Measurements from ENCODE around the gene NAMPT. TPM values are rescaled to one million over a fixed set of nuclear protein-coding genes. Genes with fewer than 3 reads are reported as not detected.

NAMPT gene
- total RNA-seq, 1 donor from 2014 or later = 64.4 TPM

DNA sequence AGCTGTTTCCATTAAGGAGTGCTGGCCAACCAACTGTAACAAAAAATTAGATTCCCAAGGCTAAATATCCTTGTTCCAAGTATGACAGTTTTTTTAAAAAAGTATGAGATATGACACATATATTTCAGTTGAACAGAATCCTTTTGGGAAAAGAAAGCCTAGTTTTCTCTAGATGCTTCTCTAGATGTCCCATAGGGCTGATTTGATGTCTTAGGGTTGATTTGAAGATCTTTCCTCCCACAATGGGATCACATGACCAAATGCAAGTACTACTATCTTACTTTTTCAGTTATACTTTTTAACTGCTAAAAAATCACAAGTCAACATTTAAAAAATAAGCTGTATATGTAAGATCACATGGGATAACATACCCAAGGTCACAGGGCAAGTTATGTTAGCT lies 3.7 kb downstream of the NAMPT start:
- H3K27ac Mint-ChIP-seq (ENCODE audit: unreplicated experiment) = no peak overlapping the region
- TF ChIP-seq, protein P1, sequence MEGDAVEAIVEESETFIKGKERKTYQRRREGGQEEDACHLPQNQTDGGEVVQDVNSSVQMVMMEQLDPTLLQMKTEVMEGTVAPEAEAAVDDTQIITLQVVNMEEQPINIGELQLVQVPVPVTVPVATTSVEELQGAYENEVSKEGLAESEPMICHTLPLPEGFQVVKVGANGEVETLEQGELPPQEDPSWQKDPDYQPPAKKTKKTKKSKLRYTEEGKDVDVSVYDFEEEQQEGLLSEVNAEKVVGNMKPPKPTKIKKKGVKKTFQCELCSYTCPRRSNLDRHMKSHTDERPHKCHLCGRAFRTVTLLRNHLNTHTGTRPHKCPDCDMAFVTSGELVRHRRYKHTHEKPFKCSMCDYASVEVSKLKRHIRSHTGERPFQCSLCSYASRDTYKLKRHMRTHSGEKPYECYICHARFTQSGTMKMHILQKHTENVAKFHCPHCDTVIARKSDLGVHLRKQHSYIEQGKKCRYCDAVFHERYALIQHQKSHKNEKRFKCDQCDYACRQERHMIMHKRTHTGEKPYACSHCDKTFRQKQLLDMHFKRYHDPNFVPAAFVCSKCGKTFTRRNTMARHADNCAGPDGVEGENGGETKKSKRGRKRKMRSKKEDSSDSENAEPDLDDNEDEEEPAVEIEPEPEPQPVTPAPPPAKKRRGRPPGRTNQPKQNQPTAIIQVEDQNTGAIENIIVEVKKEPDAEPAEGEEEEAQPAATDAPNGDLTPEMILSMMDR (IDR thresholded peaks at IDR 0.05) = no peak
- H3K27me3 Mint-ChIP-seq (ENCODE audit: unreplicated experiment) = no peaks in the 10 kb centered on the region
- H3K4me3 Mint-ChIP-seq (ENCODE audit: unreplicated experiment) = no peak overlapping the region
- no peak for DNase-seq (ENCODE audit: extremely low spot score, unreplicated experiment)
- no peaks in the 10 kb centered on the region for H3K9me3 Mint-ChIP-seq (ENCODE audit: unreplicated experiment)
- peaks cover 36% of the 10 kb centered on the region for H3K4me1 Mint-ChIP-seq (ENCODE audit: unreplicated experiment)
- H3K36me3 Mint-ChIP-seq (ENCODE audit: unreplicated experiment) = peaks cover 4% of the 10 kb centered on the region

DNA sequence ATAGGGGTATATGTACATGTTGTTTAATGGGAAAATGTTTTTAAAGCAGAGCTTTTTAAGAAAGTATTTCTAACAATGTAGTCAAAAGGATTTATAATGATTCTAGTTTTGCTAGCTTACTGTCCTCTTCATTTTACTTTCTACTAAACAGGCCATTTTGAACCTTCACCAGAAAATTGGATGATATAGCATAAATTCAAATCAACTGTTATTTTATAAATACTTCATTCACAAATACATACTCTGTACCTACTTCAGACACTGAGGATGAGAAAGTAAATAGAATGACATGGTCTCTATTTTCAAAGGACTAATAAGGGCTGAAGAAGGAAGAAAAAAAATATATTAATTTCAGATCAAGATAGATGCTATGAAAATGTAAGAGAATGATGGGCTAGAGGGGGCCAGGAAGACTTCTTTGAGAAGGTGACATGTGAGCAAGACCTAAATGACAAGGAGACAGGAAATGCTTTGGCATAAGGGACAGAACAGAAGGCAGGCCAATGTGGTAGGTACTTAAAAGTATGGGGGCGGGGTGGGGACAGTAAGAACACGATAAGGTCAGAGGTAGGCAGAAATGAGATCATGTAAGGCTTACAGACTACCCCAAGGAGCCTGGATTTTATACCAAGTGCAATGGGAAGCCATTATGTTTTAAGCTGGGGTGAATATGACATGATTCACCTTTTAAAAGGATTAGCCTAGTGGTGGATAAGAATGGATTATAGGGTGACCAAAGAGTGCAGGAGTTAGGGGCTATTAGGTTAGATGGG lies 5.2 kb downstream of the NAMPT start:
- Mint-ChIP-seq H3K36me3 (ENCODE audit: unreplicated experiment) (peaks cover 13% of the 10 kb centered on the region), H3K4me1 (ENCODE audit: unreplicated experiment) (peaks cover 29% of the 10 kb centered on the region), H3K4me3 (ENCODE audit: unreplicated experiment) (no peak overlapping the region), H3K27me3 (ENCODE audit: unreplicated experiment) (no peaks in the 10 kb centered on the region), H3K27ac (ENCODE audit: unreplicated experiment) (no peak overlapping the region), H3K9me3 (ENCODE audit: unreplicated experiment) (no peaks in the 10 kb centered on the region)
- TF ChIP-seq, protein P1 (IDR thresholded peaks at IDR 0.05) = no peak
- DNase-seq (ENCODE audit: extremely low spot score, unreplicated experiment) = no peak

DNA sequence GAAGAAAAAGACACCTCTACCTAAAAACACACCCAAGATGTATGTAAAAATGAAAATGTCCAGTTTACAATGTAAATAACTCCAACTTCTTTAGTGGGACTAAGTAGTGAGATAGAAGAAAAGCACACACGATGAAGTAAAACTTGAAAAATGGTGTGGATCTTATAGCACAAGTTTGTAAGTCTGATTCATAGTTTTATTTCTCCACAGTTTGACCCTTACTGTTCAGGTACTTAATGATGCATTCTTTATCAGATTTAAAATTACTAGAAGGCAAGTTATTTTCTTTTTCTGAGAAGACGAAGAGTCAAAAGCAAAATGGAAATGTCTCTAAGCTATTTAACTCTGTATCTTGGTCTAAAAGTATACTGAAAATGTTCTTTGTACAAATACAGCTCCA lies 6.1 kb downstream of the NAMPT start:
- Mint-ChIP-seq H3K27ac (ENCODE audit: unreplicated experiment) (no peak overlapping the region), H3K4me3 (ENCODE audit: unreplicated experiment) (no peak overlapping the region), H3K4me1 (ENCODE audit: unreplicated experiment) (peaks cover 26% of the 10 kb centered on the region), H3K9me3 (ENCODE audit: unreplicated experiment) (no peaks in the 10 kb centered on the region), H3K36me3 (ENCODE audit: unreplicated experiment) (peaks cover 13% of the 10 kb centered on the region), H3K27me3 (ENCODE audit: unreplicated experiment) (no peaks in the 10 kb centered on the region)
- no peak for DNase-seq (ENCODE audit: extremely low spot score, unreplicated experiment)
- TF ChIP-seq, protein P1 (IDR thresholded peaks at IDR 0.05) = no peak

DNA sequence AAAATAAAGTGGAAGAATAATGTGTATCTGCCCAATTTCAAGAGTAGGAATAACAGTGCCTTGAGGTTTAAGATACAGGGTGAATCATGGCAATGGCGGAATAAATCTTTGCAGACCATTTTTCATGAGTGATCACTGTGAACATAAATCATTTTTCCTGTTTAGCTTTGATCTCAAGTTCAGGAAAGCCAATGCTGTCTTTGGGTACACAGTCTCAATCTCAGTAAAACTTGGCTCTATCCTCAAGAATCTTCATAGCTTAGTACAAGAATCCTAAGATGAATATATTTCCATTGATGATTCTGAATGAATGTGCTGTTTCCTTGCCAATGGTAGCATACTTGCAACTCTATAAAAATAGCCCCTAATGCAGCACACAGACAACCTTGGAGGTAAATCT lies 6.8 kb downstream of the NAMPT start:
- H3K4me1 Mint-ChIP-seq (ENCODE audit: unreplicated experiment) = peaks cover 22% of the 10 kb centered on the region
- no peak overlapping the region for H3K27ac Mint-ChIP-seq (ENCODE audit: unreplicated experiment)
- peaks cover 16% of the 10 kb centered on the region for H3K36me3 Mint-ChIP-seq (ENCODE audit: unreplicated experiment)
- TF ChIP-seq, protein P1 (IDR thresholded peaks at IDR 0.05) = no peak
- H3K27me3 Mint-ChIP-seq (ENCODE audit: unreplicated experiment) = no peaks in the 10 kb centered on the region
- no peak overlapping the region for H3K4me3 Mint-ChIP-seq (ENCODE audit: unreplicated experiment)
- no peaks in the 10 kb centered on the region for H3K9me3 Mint-ChIP-seq (ENCODE audit: unreplicated experiment)
- DNase-seq (ENCODE audit: extremely low spot score, unreplicated experiment) = no peak

DNA sequence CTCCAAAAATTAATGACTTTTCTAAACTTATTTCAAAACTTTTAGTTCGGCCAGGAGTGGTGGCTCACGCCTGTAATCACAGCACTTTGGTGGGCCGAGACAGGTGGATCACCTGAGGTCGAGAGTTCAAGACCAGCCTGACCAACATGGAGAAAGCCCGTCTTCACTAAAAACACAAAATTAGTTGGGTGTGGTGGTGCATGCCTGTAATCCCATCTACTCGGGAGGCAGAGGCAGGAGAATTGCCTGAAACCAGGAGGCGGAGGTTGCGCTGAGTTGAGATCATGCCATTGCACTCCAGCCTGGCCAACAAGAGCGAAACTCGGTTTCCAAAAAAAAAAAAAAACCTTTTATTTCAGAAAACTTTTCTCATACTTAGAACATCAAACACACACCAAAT lies 8.3 kb downstream of the NAMPT start:
- no peak for DNase-seq (ENCODE audit: extremely low spot score, unreplicated experiment)
- Mint-ChIP-seq H3K4me3 (ENCODE audit: unreplicated experiment) (no peak overlapping the region), H3K4me1 (ENCODE audit: unreplicated experiment) (peaks cover 13% of the 10 kb centered on the region), H3K27ac (ENCODE audit: unreplicated experiment) (no peak overlapping the region), H3K36me3 (ENCODE audit: unreplicated experiment) (peaks cover 21% of the 10 kb centered on the region), H3K27me3 (ENCODE audit: unreplicated experiment) (no peaks in the 10 kb centered on the region), H3K9me3 (ENCODE audit: unreplicated experiment) (no peaks in the 10 kb centered on the region)
- TF ChIP-seq, protein P1 (IDR thresholded peaks at IDR 0.05) = no peak
